ENCODE results near the gene SUDS3.

SUDS3 gene

DNA sequence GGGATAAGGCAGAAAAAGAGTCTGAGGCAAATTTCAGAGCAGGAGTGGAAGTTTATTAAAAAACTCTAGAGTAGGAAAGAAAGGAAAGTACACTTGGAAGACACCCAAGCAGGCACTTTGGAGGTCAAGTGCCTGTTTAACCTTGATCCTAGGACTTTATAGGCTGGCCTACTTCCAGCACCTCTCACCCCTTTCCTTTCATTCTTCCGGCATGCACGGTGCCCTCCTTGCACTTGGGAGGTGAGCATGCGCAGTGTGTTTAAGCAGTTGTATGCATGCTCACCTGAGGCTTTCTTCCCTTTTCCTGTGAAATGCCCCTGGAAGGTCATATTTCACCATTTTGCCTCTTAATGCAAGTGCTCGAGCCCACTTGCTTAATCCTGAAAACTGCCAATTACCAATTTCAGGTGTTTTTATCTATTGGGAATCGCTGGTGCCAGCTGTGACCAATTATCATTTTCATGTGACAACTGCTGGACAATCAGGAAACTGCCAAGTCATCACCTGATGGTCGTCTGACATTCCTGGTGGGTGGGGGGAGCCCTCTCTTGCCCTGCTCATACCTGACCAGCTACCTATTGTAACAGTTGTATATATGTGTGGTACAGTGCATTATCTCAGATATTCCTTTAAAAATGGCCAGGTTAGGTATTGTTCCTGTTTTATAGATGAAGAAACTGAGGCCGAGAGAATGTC, 53.5 kb downstream of the SUDS3 start:
- no peak overlapping the region for H3K4me3 ChIP-seq (replicated peaks; ENCODE audit: low read depth, low read length)
- no peak for DNase-seq (ENCODE audit: extremely low read depth, insufficient read length)
- TF ChIP-seq, protein P1, sequence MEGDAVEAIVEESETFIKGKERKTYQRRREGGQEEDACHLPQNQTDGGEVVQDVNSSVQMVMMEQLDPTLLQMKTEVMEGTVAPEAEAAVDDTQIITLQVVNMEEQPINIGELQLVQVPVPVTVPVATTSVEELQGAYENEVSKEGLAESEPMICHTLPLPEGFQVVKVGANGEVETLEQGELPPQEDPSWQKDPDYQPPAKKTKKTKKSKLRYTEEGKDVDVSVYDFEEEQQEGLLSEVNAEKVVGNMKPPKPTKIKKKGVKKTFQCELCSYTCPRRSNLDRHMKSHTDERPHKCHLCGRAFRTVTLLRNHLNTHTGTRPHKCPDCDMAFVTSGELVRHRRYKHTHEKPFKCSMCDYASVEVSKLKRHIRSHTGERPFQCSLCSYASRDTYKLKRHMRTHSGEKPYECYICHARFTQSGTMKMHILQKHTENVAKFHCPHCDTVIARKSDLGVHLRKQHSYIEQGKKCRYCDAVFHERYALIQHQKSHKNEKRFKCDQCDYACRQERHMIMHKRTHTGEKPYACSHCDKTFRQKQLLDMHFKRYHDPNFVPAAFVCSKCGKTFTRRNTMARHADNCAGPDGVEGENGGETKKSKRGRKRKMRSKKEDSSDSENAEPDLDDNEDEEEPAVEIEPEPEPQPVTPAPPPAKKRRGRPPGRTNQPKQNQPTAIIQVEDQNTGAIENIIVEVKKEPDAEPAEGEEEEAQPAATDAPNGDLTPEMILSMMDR (IDR thresholded peaks at IDR 0.05; ENCODE audit: insufficient read depth, low read length, poor library complexity, severe bottlenecking): no peak
- H3K36me3 ChIP-seq (ENCODE audit: control insufficient read depth, insufficient read depth, low read length): no peaks in the 10 kb centered on the region
- no peaks in the 10 kb centered on the region for H3K27me3 ChIP-seq (replicated peaks; ENCODE audit: control insufficient read depth, insufficient read depth, low read length)

DNA sequence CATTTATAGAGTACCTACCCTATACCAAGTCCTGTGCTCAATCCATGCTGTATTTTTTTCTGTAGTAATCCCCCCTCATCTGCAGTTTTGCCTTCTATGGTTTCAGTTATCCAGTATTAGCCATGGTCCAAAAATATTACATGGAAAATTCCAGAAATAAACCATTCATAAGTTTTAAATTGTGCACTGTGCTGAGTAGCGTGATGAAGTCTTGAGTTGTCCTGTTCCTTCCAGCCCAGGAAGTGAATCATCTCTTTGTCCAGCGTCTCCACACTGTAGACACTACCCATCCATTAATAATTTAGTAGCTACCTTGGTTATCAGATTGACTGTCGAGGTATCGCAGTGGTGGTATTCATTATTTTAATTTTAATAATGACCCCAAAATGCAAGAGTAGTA, 54.2 kb downstream of the SUDS3 start:
- no peak overlapping the region for H3K4me3 ChIP-seq (replicated peaks; ENCODE audit: low read depth, low read length)
- TF ChIP-seq, protein P1 (IDR thresholded peaks at IDR 0.05; ENCODE audit: insufficient read depth, low read length, poor library complexity, severe bottlenecking): no peak

DNA sequence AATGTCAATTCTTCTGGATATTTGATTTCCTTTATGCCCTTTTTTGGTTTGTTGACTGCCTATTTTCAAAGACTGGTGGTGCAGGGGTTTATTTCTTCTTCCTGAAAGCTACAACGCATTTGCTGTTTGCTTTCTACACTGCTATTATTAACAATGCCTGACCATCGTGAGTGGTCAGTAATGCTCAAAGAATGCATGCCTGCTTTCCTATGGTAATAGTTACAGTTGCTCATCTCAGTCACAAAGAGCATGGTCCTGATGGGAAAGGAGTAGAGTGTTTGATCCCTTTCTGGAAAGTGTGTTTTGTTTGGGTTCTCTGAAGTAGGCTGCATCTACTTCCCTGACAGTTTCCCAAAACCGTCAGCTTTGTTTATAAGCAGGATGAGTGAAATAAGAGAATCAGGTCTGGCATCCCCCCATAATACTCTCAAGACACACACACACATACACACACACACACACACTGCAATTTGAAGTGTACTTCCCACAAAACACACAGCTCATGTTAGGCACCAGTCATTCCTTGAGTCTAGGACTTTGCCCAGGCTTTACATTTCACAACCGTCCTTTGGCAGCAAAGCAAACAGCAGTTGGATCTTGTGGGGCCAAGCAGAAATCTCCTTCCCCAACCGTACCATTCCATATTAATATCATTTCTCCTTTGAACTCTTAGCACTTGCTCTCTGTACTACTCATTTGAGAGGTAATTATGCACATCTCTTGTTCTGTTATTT, 56.6 kb downstream of the SUDS3 start:
- Histone ChIP-seq H3K36me3 (ENCODE audit: control insufficient read depth, insufficient read depth, low read length) (no peaks in the 10 kb centered on the region), H3K27me3 (replicated peaks; ENCODE audit: control insufficient read depth, insufficient read depth, low read length) (no peaks in the 10 kb centered on the region), H3K4me3 (replicated peaks; ENCODE audit: low read depth, low read length) (no peak overlapping the region)
- no peak for DNase-seq (ENCODE audit: extremely low read depth, insufficient read length)
- TF ChIP-seq, protein P1 (IDR thresholded peaks at IDR 0.05; ENCODE audit: insufficient read depth, low read length, poor library complexity, severe bottlenecking): no peak

More for the DNA sequence above, 54.2 kb downstream of the SUDS3 start:
- no peaks in the 10 kb centered on the region for H3K27me3 ChIP-seq (replicated peaks; ENCODE audit: control insufficient read depth, insufficient read depth, low read length)
- no peaks in the 10 kb centered on the region for H3K36me3 ChIP-seq (ENCODE audit: control insufficient read depth, insufficient read depth, low read length)
- DNase-seq (ENCODE audit: extremely low read depth, insufficient read length): no peak

DNA sequence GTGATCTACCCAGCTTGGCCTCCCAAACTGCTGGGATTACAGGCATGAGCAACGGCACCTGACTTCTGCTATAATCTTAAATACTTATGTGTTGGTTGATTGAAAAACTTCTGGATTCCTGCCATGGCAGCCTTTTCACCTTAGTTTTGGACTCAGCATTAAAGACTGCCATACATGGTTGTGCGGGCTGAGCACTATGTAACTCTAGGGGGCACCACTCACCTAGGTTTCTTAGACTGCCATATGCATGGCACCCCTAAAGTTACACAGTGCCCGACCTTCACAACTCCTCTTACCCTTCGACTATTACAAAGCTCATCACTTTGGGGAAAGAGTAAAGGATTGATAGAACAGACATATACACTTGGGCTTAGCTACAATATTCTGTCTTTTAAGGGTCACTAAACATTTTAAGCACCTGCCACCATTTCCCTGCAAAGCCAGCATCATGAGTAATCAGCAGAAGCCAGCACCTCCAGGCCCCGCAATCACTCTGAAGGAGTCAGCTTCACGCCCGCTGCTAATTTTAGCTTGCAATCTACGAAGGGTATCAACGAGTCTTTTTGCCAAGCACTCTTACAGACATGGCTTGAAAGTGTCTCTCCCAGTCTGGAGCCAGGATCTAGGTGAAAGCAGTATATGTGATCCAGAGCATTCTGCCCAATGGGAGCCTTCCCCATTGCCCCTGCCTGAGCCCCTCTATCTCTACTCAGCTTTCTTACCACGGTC, 59.8 kb downstream of the SUDS3 start:
- DNase-seq (ENCODE audit: extremely low read depth, insufficient read length): no peak
- H3K4me3 ChIP-seq (replicated peaks; ENCODE audit: low read depth, low read length): no peak overlapping the region
- TF ChIP-seq, protein P1 (IDR thresholded peaks at IDR 0.05; ENCODE audit: insufficient read depth, low read length, poor library complexity, severe bottlenecking): peak; percentile 48
- H3K36me3 ChIP-seq (ENCODE audit: control insufficient read depth, insufficient read depth, low read length): no peaks in the 10 kb centered on the region
- no peaks in the 10 kb centered on the region for H3K27me3 ChIP-seq (replicated peaks; ENCODE audit: control insufficient read depth, insufficient read depth, low read length)

DNA sequence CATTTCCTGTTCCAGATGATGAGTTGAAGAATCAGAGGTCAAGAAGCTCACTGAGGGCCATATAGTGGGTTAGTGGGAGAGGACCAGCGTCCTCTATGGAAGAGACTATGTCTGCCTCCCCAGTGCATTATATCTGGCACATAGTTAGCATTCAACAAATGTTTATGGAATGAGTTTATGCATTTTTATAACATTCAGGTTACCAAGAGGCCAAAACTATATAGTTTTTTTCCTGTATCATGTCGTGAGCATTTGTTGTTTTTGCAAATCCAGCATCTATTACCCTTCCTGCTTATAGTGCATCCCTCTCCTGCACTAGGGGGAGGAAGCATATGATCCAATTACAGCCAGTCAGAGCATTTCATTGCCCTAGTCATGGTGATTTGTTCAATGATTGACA, 60.6 kb downstream of the SUDS3 start:
- no peaks in the 10 kb centered on the region for H3K27me3 ChIP-seq (replicated peaks; ENCODE audit: control insufficient read depth, insufficient read depth, low read length)
- no peaks in the 10 kb centered on the region for H3K36me3 ChIP-seq (ENCODE audit: control insufficient read depth, insufficient read depth, low read length)
- TF ChIP-seq, protein P1 (IDR thresholded peaks at IDR 0.05; ENCODE audit: insufficient read depth, low read length, poor library complexity, severe bottlenecking): no peak
- DNase-seq (ENCODE audit: extremely low read depth, insufficient read length): no peak
- no peak overlapping the region for H3K4me3 ChIP-seq (replicated peaks; ENCODE audit: low read depth, low read length)
